Measurements from ENCODE around the gene MLLT6.
A peak's percentile ranks its signal among the peaks of the same experiment; 100 is the strongest.

MLLT6 gene

DNA sequence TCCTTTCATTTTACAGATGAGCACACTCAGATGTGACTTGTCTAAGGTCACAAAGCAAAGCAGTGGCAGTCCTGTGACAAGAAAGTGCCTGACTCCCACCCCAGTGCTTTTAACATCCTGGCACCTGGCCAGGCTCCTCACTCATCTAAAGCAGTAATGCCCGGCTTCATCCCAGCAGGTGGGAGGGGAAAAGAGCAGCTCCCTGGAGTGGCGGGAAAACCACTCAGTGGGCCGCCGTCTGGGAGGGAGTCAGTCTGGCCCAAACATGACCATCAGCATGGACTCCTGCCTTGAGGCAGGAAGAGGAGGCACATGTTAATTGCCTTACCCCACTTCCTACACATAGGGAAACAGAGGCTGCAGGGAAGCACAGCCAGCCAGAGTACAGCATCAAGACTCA is 40.5 kb downstream of the MLLT6 start:
- no peak for DNase-seq

DNA sequence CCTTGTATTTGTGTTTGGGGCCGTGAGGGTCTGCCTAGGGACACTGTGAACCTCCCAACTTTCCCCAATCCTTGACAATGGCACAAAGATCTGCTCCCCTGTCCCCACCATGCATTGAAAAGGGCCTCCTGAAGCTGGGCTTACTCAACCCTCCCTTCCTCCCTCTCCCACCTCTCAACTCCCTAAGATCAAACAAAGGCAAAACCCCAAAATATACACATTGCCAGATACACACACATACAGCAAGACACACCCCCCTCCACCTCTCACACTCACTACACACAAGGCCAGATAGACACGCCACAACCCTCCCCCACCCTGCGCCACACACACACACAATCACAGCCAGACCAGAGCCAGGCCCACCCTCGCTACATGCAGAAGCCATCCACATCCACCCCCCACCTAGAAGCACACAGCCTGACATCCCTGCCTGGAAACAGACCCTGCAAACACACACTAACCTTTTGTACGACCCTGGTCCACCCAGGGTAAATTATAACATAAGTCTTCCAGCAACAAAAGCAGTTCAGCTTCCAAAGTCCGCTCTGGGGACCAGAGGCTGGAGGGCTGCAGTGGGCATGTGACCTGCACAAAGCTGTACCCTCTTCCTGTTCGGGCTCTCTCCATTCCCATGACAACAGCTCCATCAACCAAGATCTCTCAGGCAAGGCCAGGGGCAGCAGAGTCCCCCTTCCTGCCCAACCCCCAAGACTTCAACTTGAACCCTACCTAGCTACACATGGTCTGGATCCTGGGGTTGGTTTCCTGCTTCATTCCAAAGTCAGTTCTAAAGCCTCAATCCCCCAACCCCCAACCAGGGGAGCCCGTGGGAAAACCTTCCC is 41.2 kb downstream of the MLLT6 start:
- DNase-seq: no peak

DNA sequence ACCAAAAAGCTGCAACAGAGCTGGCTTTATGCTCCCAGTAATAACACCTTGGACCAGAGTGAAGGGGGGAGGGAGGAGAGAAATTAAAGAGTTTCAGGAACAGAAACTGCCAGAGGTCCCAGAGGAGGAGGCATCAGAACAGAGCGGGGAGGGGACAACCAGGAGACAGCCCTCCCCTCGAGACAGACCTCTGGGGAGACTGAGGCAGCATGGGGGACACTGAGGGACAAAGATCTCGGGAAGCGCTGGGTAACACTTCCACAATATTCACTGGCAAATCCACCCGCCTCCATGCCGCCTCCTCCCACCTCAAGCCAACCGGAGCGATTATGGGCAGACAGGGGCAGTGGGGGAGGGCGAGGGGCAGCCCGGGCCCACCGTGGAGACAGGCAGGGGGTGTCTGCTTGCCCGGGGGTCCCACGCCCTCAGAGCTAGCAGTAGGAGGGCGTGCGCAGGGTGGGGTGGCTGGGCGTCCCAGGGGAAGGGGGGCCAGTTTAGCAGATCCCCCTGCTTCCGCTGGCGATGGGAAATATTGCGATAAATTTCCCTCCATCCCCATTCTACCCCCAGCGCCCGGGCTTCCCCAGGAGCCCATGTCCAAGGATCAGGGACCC is 41.9 kb downstream of the MLLT6 start:
- DNase-seq: no peak

DNA sequence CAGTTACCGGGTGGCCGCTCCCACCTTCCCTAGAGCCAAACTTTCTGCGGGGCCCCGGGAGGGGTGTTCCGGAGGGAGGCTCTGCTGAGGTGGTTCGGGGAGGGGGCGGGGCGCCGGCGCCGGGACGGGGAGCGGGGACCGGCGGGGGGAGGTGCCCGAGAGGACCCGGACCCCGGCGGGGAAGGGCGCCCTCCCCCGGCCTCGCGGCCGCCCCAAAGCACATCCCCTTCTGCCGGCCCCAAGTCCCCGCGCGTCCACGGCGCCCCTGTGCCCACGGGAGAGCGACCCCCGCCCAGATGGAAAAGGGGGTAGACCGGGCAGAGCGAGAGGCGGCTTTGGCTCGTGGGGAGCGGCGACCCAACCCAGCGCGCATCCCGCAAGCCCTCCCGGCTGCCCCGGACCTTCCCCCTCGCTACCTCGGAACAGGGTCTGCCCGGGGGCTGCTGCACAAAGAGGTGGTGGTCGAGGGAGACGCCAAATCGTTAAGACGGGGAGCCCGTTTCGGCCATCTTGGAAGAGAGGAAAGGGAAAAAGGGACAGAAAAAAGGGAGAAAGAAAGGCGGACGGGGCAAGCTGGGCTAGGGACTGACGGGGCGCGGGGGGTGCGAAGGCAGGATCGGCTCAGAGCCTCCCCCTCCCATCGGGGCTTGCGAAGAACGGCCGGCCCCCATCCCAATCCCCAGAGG is 42.5 kb downstream of the MLLT6 start:
- no peak for DNase-seq

DNA sequence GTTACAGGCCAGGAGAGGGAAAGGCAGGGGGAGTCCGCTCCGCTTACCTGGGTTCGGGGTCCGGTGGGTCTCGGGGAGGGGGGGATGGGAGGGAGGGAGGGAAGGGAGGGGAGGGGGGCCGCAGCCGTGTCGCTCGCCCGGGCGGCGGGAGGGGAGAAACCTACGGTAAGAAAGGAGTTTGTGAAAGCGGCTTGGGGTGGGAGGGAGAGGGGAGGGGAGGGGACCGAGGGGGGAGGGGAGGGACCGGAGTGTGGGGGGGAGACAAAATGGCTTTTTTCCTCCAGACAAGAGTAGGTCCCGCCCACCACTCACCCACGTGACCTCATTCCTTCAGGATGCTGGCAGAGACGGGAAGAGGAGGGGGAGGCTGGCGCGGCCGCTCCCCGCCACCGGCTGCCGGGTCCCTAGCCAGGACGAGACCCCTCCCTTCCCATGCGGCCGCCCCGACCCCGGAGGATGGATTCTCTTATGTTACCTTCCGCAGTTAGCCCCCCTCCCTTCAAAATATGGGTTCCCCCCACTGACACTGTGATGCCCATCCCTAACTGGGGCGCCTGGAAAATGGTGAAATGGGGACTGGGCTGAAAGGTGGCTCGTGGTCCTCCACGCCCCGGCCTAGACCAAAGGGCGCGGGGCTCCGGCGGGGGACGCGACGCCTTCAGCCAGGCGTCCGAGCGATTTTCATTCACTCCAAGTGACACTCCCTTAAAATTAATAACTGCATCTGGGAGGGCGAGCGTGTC is 43.2 kb downstream of the MLLT6 start, which contains the start of gene PCGF2:
Gene PCGF2, minus strand, starts transcription at position 188 of the 743 bp plus-strand sequence. CDS start 7,934 bp downstream, outside the sequence.
- no peak for DNase-seq

DNA sequence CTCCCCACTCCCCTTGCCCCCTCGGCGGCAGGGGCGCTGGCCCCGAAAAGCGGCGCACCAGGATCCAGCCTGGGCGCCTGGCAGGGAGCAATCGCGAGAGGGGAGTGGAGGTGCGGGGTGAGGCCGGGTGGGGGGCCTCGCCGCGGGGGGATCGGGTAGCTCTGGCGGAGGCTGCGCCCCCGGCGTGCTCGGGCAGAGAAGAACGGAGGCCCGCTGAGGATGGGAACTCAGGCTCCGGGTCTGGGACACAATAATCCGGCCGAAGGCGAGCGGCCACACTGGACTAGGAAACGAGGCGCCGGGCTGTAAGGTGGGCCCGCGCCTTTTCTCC is 43.8 kb downstream of the MLLT6 start:
- no peak for DNase-seq

DNA sequence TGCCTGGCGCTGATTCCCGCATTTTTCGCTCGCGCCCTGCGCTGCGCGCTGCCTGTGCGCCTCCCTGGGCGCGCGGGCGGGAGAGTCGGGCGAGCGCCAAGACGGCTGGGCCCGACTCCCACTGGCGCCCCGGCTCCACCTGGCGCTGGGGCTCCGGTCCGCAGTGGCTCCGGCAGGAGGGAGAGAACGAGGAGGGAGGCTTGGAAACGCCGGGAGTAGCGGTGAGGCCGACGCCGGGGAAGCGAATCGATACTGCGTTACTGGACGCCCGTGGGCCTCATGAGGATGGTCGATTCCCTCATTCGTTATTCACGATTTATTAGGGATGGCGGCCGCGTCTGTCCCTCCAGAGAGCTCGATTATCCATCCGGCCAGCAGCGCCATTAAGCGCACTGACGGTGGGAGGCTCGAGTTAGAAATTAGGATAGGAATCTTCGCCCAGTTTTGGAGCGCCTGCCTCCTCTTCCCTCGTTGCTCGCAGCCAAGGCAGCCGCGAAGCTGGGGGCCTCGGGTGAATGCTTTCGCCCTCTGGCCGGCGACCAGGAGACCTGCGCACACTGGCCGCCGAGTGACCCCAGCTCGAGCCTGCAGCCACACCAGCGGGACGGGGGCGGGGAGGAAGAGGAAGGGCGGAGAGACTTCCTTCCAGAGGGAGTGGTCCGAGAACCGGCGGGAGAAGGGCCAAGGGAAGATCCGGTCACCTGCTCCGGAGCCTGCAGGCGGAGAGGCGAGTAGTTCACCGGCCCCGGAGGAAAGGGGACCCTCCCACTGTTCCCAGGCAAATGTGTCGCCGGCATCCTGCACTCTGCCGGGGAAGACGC is 44.4 kb downstream of the MLLT6 start:
- DNase-seq: no peak

DNA sequence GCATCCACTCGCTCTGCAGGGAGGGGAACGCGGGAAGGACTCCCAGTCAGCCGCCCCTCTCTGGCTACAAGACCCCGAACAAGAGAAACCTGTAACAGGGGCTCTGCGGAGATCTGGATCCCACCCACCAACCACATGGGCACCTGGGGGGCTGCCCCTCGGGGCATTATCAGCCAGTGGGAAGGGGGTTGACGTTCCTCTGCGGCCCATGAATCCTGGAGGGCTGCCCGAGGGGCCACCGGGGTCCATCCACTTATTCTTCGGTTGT is 44.9 kb downstream of the MLLT6 start:
- no peak for DNase-seq

DNA sequence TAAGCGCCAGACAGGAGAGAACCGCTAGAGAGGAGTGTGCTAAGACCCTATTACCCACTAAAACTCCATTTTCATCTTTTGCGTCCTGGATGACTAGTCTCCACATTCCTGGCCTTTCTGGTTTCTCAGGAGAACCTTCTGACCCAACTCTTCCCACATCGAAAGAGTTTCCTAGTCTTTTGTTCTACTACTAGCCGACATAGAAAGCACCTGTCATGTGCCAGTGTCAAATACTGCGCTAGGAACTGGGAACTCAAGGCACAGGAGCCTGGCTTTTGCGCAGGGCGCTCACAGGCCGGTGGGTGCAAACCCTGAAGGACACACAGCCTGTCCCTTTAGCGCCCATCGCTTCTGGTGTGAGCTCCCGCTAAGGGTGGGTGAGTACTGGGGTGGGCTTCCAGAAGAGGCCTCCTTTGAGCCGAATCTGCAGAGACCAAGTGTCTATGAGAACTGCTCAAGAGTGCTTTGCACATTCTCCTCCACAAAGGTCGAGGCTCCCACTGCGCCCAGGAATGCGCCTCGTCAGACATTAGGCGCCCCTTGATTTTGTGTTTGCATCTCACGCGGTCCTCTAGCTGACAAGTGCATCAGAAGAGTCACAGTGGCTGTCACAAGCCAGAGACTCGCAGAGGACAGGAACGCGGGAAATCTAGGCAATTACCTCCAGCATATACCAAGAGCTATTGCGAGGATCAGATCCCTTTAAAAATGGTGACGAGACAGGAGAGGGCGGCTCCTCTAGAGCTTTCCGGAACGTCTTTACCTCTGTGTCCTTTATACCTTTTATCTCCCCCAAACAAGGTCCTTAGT is 45.4 kb downstream of the MLLT6 start:
- DNase-seq: no peak

DNA sequence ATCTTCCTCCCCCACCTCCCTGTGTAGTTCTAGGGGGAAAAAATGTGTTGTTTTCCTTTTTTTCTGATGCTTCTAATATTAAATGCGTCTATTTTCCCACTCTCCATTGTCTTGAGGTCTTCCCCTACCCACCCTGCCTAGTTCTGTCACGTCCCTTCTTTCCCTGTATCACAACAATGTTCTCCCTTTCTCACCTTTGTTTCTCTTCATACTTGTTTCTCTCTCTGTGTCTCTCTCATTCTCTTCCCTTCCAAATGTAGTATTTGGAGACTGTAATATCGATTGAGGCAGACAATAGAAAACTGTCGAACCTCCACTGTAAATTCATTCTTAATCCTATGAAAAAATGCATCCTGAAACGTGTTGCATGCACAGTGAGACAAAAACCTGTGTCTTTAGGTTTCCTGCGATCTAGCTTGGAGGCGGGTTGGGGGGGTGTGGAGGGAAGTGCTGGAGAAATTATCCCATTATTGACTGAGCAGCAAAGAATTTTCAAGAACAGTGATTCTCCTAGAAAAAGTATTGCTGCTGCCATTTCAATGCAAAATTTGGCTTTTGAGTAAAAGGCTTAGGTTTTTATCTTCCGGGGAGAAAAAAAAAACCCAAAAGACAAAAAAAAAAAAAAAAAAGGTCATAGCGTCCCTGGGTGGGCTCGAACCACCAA is 46.2 kb downstream of the MLLT6 start:
- no peak for DNase-seq

DNA sequence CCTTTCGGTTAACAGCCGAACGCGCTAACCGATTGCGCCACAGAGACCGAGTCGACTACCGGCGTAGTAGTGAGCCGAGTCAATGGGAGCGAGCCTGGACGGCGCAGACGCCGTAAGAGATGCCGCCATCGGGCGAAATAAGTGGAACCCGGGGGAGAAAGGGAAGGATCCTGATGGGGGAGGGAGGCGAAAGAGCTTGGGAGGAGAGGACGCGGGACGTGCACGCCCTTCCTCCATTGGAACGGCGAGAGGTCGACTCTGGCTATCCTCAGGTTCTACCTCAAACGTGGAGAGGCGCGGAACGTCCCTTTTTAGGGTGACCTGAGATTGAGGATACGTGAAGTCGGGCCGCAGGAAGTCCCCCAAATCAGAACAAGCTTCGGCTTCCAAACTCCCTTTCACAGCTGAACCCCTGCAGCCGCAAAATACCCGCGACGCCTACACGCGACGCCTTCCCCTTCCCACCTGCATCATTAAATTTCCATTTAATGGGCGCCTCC is 46.8 kb downstream of the MLLT6 start:
- peak; percentile 86 for DNase-seq

DNA sequence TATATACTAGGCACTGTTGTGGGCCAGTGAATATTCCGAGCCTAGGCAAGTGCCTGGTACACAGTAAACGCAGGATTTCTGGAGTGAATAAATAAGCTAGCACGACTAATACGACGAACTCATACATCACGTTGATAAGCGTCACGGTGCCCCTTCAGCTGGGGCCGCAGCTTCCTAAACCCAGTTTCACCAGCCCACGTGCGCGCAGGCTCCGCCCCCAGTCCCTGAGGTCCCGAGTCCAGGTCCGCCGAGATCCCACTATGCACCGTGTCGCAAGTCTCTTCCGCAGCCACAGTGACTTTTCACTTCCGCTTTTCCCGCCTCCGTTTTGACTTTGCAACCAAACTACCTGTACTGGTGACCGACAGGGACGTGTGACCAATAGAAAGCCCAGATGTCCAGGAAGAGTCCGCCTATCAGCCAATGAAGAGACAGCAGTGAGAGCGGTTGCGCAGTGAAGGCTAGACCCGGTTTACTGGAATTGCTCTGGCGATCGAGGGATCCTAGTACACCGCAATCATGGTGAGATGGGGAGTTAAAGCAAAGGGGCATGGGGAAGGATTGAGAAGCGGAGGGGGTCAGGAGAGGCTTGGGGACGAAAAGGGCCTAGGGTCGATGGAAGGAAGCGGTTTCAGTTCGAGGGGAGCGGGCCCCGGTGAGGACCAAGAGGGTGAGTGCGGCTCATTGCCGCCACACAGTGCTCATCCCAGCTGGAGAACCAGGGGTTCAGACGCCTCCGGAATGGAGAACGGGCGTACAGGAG is 47.4 kb downstream of the MLLT6 start, which contains the start of gene PSMB3:
Gene PSMB3, plus strand, starts transcription at position 434 of the 763 bp plus-strand sequence. Its CDS starts 86 bp downstream, at position 520.
- peak; percentile 99 for DNase-seq

DNA sequence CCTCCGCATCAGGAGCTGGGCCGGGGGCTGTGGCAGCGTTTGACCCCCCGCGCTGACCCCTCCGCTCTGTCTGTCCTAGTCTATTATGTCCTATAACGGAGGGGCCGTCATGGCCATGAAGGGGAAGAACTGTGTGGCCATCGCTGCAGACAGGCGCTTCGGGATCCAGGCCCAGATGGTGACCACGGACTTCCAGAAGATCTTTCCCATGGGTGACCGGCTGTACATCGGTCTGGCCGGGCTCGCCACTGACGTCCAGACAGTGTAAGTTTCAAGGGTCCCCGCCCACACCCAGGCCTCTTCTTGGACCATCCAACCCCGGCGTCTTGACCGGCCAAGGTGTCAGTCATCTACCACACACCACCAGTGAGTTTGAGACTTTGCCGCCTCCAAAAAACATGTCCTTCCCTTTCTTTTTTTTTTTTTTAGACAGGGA is 48.0 kb downstream of the MLLT6 start:
- no peak for DNase-seq

DNA sequence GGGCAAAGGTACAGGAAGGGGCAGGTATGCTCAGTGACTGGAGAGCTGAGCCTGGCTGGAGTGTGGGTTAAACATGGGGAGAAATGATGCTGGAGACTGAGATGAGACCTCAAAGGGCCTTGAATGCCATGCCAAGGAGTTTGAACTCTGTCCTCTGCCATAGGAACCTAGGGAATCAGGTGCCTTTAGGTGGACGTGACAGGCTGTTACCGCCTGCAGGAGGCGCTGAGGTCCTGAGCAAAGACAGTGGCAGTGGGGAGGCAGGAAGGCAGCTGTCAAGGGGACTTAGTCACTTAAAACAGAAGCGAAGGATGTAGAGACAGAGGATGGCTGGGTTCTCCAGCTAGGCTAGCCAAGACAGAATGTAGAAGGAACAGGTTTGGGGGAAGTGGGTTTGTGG is 56.5 kb downstream of the MLLT6 start:
- peak; percentile 24 for DNase-seq

DNA sequence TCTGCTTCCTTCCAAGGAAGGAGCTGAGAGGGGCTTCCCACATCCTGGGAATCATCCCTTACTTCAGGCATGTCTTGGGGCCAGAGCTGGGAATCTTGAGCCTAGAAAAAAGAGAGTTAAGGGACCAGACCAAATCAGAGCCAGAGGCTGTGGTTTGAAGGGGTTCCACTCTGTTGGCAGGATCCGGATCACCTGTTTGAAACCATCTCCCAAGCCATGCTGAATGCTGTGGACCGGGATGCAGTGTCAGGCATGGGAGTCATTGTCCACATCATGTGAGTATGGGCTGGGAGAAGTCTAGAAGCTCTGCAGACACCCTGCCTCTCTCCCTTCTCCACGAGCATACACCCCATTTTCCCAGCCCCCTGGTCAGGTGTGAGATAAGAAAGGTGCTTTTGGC is 57.2 kb downstream of the MLLT6 start:
- no peak for DNase-seq

DNA sequence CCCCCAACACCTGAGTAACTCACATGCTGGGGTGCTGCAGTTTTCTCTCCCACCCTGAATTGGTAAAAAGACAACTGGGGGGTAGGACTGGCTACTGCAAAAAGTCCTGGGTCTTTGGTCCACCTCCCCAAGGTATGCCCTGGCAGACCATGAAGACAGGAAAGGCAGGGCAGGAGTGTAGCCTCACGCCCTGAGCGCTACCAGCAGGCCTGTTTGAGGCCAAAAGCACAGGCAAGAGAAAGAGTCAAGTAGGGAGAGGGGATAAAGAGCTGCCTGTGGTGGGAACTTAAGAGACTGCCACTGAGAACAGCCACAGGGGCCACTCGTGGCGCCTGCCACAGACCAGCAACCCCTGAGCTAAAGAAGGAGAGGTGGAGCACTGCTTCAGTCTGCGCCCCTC is 61.3 kb downstream of the MLLT6 start:
- DNase-seq: no peak

DNA sequence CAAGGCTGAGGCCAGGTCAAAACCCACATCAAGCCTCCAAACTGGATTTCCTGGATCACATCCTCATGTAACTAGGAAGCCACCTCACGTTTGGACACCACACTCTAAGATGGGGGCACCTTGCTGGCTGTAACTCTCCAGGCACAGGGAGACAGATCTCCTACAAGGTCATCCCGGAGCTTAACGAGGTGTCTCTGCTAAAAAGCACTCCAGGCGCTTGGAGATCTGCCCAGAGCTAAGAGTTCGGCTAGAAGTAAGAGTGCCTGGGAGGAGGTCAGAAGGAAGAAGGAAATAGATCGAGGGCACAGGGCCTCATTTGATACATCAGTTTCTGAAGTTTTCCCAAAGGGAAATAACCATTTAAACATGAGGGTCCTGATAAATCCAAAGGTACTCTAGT is 63.3 kb downstream of the MLLT6 start:
- no peak for DNase-seq

DNA sequence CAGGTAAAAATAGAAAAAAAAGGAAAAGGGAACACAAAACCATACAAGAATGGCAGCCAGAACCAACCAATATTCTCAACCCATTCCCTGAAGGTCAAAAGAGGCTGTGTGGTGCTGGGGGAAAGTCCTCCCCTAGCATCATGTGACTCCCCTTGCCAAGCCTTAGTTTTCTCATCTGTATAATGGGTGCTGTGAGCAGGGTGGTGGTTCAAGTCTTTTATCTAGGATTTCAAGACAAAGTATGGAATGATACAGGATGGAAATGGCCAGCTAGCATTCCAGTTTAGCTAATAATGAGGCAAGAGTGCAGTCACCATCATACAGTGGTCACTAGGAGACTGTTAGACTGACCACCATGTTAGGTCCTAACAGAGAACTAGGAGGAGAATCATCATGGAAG is 68.2 kb downstream of the MLLT6 start:
- no peak for DNase-seq

DNA sequence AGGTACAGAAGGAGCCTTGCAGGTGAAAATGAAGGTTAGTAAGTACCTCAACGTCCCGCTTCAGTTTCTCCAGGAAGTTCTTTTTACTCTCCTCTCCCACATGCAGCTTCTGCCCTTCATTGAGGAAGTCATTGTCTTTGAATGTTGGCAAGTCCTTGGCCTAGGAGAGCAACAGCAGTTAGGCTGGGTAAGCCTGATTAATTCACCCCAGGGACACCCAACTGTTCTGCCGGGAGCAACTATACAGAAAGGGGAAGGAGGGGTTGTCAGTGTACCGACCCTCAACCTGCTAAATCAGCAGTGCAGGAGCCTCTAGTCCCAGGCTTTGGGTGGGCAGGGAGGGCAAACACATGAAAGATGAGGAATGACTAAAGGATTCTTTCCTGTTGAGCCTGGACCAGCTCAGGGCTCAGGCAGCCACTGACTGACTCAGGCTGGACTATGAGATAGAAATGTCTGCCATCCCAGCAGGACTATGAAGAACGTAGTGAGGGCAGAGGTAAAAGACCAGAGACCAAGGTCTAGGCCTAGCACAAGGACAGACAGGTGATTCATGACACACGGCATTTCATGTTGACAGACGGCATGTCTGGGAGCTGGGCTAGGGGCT is 72.7 kb downstream of the MLLT6 start:
- no peak for DNase-seq

All from CD4-positive, alpha-beta T cell treated with Interleukin-17A for 1 hour (primary cell).